Vagina (tissue), 2 donors: Measurements from ENCODE around the gene FGFRL1.

Experiments
- CTCF ChIP-seq, 3 experiments: fragments of 450-650 bp in 2 of 3; fragments of 200-600 bp in 1 of 3; sonication (generic) in 1 of 3; IDR thresholded peaks; one replicate each; pipeline ENCODE4 v1.5.1; 2017 to 2019; ENCODE audit warnings: antibody characterized with exemption in 3 of 3, mild to moderate bottlenecking in 2 of 3, moderate library complexity in 2 of 3
- POLR2A ChIP-seq, 2 donors: fragments of 450-650 bp; IDR thresholded peaks; one replicate each; pipeline ENCODE4 v1.6.1; 2017; ENCODE audit warnings: antibody characterized with exemption in 2 of 2, mild to moderate bottlenecking in 2 of 2, moderate library complexity in 2 of 2

- TF ChIP-seq CTCF (IDR thresholded peaks at IDR 0.05) (no peak), POLR2A (IDR thresholded peaks at IDR 0.05) (no peak)
Measured at GRCh38 chr4:1051472-1051871, 40.0 kb downstream of the FGFRL1 start.
